Germinal center (tissue), 1 donor: ENCODE data around the gene SAMD10.
"Not testable (repeated sequence)": the region's sequence is repeated elsewhere in the genome, so short reads cannot be mapped to it uniquely, and the experiment has no call there.

Experiments used
- DNase-seq: peaks from one replicate; pipeline ENCODE4 v3.0.0; 2012; ENCODE audit warnings: mixed read lengths, low spot score

The SAMD10 gene

DNA sequence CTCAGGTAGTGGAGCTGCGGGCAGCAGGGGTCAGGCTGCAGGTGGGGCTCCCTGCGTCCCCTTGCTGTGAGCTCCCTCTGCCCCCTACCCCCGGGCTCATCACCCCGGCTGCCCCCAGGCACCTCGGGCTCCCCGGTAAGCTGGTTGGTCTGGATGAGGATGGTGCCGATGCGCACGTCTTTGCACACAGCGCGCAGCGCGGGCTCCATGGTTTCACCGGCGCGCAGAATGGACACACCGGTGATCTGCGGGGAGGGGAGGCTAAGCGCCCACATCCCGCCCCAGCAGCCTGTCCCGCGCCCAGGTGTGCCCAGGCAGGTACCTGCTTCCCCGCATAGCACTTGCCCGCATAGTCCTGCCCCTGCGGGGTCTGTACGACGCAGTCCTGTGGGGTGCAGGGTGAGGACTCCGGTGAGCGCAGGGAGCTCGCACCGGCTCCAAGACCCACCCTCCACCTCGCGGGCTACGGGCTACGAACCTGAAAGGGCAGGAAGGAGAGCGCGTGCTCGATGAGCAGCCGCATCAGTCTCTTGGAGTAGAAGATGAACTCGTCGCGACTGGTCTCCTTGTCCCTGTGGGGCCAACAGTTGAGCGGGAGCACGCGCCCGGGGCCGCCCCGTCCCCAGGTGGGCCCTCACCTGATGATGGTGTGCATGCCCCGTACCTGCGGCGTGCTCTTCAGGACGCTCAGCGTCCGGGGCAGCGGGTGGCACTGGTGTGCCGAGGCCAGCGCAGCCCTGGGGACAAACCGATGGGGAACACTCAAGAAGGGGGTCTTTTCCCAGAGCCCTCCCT, 38.8 kb downstream of the SAMD10 start:
- DNase-seq: no peak

DNA sequence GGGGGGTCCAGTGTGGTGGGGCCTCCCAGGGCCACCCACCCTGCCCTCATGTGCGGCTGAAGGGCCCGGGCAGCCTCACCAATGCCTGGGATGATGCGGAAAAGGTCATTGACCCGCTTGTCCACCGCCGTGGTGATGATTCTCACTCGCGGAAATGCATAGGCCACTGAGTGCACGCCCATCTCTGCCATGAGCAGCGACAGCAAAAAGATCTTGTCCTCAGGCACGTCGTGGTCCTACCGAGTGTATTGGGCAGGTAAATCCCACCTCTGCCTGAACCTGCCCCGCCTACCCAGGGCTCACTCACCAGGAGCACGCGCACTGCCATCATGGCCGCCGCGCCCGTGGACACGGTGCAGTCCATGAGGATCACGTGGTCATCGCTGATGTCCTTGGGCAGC, 39.4 kb downstream of the SAMD10 start:
- DNase-seq: no peak

DNA sequence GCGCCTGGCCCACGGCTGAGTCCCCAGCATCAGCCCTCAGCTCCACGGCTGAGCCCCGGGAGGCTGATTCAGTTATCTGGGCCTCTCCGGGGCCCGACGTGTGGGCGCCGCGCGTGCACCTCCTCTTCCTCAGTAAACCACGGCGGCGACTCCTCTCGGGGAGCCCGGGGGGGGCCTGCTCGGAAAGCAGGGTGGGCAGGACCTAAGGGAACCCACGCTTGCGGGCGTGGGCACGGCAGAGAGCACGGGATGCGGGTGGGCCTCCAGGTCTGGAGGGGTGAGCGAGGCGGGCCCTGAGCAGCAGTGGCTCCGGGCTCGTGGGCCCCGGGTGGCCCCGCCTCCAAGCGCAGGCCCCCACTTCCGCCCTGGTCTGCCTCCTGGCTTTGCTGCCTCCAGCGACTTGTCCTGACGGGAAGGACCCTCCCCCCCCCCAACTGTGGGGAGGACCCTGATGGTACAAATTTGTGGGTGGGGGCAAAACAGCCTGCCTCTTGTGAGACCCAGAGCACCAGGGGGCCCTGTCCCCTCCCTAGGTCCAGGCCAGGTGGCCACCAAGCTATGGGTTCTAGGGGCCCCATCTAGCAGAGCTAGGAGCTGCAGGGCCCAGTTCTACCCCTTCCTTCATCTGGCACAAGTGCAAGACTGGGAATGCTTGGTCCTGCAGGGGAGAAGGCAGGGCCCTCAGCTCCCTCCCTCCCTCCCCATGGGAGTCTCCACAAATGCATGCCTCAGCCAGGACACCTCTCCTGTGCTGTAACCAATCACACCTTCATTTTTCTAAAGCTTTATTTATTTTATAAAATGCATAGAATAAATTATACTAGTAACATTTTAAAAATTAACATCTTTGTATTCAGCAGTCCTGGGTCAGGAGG, 40.1 kb downstream of the SAMD10 start:
- no peak for DNase-seq

DNA sequence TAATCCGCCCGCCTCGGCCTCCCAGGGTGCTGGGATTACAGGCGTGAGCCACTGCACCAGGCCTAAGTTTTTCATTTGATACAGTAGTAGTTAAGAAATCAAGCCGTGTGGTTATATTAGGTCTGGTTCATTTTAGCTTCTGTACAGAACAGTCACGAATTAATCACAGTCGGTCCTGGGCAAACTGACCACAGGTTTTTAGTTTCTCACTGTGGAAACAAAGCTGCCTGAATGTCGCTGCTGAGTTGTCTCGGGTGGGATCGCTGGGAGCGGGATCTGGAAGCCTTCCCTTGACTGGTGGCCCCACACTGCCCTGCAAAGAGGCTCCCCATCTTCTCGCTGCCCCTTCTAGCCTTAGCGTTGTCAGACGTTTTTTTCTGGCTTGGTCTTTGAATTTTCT, 41.8 kb downstream of the SAMD10 start:
- no peak for DNase-seq

DNA sequence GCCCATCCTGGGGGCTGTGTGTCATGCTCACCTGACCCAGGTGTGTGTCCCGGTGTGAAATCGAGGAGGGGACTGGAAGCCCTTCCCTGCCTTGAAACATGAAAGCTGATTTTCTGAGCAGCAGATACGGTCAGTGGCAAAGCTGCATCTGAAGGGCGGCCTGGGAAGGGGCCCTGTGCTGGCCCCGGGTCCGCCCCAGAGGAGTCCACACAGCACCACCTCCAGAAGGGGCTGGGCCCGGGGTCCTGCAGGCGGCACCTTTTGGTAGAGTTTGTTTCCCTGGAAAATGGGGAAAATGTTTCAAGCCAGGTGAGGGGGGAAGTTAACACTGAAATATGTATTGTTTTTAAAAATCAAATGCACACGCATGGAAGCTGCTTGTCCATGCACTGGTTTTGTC, 44.0 kb downstream of the SAMD10 start:
- no peak for DNase-seq

DNA sequence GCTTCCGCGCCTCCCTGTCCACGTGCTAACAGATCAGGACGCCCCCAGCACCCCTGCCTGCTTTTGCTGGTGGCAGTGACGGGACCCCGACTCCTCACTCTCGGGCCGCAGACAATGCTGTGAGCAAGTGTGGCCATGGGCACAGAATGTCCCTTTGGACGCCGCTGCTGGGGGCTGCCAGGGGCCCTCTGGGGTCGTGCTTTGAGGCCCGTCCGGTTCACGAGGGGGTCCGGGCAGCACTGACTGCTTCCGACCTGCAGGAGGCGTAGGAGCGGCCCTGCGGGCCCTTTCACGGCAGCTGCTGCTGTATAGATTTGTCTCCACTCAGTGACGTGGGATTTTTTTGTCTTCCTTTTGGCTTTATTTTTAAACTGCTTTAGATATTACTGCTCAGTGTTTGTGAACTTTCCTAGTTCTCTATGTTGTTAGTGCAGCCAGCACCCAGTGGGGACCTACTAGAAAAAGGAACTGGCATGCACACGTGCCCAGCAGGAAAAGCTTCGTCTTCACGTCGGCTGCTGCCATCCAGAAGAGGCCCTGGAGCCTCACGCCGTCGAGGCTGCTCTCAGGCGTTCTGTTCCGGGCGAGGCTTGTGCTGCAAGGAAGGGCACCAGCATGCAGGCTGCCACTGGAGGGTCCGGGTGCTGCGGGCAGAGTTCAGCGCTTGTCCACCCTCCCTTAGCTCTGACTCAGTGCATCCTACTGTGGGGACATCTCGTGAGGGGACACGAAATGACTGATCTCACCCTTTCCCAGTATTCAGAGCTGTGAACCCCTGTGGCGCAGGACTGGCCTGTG, 45.0 kb downstream of the SAMD10 start:
- DNase-seq: no peak

DNA sequence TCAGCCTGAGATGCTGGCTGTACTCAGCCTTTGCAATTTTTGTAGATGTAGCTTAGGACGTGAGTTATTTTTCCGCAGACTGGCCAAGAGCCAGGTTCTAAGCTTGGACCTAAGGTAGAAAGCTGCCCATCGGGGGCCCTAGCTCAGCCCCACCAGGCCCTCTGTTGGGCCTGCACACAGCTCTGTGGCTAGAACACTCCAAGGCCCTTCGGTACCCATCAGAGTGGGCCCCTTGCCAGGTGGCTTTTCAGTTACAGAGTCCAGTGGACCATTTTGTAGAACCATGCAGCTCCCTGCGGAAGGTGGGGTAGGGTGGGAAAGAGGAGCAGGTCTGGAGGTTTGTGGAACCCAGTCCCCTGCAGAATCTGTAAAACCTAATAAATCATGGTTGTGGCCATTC, 45.8 kb downstream of the SAMD10 start:
- DNase-seq: no peak

DNA sequence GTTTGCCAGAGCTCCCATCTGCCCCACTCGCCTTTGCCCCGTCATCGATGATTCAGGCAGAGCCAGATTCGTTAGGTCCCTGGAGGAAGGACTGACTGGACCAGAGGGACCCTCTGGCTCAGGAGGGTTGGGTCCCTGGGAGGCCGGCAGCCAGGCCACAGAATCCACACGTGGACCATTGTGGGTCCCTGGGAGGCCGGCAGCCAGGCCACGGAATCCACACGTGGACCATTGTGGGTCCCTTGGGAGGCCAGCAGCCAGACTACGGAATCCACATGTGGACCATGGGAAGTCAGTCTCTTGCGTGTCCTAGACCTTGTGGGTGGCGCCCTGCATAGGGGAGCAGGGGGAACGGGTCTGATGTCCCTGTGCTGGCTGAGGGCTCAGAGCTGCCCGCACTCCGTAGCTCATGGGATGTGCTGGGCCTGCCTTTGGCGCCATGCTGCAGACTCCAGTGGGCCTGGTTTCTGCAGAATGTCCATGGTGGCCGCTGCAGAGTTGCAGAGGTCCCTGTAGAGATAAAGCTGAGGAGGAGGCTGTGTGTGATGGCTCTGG, 46.8 kb downstream of the SAMD10 start:
- no peak for DNase-seq

DNA sequence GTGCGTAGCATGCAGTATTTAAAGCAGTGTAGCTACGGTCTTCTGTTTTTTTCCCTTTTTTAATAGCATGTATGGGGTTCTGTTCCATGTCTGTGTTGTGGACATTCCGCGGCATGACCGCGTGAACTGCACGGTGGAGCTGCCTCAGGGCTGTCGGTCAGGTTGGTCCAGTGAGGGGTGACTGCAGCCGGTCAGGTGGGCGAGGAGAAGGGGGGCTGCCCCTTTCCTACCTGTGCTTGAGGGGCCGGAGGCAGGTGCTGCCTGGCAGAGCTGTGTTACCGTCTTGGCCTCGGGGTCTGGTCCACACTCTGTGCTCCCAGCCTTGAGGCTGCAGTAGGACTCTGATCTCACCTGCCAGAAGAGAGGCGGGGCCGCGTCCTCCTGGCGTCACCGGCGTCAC, 47.7 kb downstream of the SAMD10 start:
- DNase-seq: no peak

DNA sequence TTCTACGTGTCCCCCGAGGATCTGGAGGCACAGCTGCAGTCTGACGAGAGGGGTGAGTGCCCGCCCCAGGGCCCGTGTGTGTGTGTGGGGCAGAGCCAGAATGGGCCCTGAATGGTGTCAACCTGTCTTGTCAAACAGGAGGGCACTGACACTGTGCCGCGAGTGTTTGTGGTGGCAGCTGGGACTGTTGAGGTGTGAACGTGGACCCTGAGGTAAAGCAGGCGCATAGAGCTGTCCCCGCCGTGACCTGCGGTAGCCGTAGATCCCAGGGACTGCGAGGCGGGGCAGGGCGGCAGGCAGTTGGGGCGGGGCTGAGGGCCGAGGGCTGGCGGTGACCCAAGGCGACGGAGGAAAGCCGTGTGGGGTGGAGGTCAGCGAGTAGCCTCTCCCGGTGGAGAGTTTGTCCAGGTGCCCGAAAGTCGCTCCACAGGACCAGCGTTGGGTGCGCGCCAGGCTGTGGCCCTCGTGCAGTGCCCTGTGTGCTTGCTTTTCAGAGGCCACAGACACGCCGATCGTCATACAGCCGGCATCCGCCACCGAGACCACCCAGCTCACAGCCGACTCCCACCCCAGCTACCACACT, 48.4 kb downstream of the SAMD10 start:
- DNase-seq: no peak

DNA sequence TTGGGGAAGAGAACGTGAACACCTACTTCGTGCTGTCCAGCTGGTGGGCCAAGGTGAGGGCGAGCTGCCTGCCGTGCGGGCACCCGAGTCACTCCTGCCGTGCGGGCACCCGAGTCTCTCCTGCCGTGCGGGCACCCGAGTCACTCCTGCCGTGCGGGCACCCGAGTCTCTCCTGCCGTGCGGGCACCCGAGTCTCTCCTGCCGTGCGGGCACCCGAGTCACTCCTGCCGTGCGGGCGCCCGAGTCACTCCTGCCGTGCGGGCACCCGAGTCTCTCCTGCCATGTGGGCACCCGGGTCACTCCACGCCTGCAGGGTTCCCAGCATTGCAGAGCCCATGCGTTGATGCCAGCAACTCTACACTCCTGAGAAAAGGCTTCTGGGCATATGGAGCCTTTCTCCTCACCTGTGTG, 50.0 kb downstream of the SAMD10 start:
- DNase-seq: not testable (repeated sequence)

DNA sequence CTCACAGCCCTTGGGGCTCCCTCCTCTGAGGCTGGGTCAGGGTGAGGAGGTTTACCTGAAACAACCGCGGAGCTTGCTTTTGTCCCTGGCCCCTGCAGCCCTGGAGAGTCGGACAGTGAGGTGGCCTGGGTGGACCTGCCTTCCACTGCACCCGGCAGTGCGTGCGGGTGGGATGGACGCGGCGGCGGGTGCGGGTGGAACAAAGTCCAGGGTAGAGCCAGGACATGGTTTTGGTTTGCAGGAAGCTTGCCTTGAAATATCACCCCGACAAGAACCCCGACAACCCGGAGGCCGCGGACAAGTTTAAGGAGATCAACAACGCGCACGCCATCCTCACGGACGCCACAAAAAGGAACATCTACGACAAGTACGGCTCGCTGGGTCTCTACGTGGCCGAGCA, 50.4 kb downstream of the SAMD10 start:
- no peak for DNase-seq

DNA sequence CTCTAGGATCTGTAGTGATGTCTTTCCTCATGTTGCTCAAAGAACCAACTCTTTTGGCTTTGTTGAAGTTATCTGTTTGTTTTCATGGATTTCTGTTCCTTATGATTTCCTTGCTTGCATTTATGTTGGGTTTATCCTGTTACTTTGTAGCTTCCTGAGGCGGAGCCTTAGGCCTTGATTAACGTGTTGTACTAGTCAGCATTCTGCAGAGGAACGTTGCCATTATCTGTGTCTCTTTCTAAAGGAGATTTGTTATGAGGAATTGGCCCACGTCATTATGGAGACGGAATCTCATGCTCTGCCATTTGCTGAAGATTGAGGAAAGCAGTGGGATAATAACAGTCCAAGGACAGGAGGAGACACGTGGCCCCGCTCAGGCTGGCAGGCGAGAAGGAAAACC, 53.1 kb downstream of the SAMD10 start:
- no peak for DNase-seq

DNA sequence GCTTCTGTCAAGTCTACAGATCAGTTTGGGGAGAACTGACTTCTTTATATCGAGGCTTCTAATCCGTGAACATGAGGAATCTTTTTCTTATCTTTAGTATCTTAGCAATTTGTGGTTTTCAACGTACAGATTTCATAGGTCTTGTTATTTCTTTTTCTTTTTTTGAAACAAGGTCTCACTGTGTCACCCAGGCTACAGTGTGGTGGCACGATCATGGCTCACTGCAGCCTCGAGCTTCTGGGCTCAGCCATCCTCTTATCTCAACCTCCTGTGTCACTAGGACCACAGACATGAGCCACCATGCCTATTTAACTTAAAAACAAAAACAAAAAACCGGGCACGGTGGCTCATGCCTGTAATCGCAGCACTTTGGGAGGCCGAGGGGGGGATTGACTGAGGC, 55.2 kb downstream of the SAMD10 start:
- DNase-seq: no peak
